GM23248 (cell line): ENCODE results near the gene ARL10. TPM values are rescaled to one million over a fixed set of nuclear protein-coding genes. Genes with fewer than 3 reads are reported as not detected.

Experiments used
- DNase-seq: peaks from one replicate; pipeline ENCODE4 v3.0.0-alpha.2; 2015
- H2AFZ ChIP-seq: fragments of 200-600 bp; sonication (generic); 2 replicates; pipeline ENCODE4 v1.6.1; 2016; ENCODE audit warnings: antibody characterized with exemption
- H3F3A ChIP-seq: fragments of 200-600 bp; sonication (generic); 2 replicates; pipeline ENCODE4 v1.6.1; 2016; ENCODE audit warnings: mild to moderate bottlenecking, antibody characterized with exemption, mixed run types; ENCODE audit not compliant: insufficient read depth
- H3K27ac ChIP-seq: fragments of 200-600 bp; sonication (generic); 2 replicates; pipeline ENCODE4 v1.5.1; 2016; ENCODE audit warnings: mild to moderate bottlenecking
- H3K27me3 ChIP-seq: fragments of 200-600 bp; sonication (generic); replicated peaks from 2 replicates; pipeline ENCODE4 v1.6.1; 2016; ENCODE audit warnings: mild to moderate bottlenecking; ENCODE audit not compliant: insufficient read depth
- H3K36me3 ChIP-seq: fragments of 200-600 bp; sonication (generic); 2 replicates; pipeline ENCODE4 v1.6.1; 2016; ENCODE audit warnings: low read depth, mild to moderate bottlenecking
- H3K4me1 ChIP-seq: fragments of 200-600 bp; sonication (generic); 2 replicates; pipeline ENCODE4 v1.6.1; 2016; ENCODE audit warnings: mild to moderate bottlenecking; ENCODE audit not compliant: insufficient read depth
- H3K4me2 ChIP-seq: fragments of 200-600 bp; sonication (generic); one replicate; pipeline ENCODE4 v1.6.1; 2016; ENCODE audit warnings: mild to moderate bottlenecking; ENCODE audit not compliant: unreplicated experiment
- H3K4me3 ChIP-seq: fragments of 200-600 bp; sonication (generic); 2 replicates; pipeline ENCODE4 v1.5.1; 2016; ENCODE audit warnings: mild to moderate bottlenecking
- H3K79me2 ChIP-seq: fragments of 200-600 bp; sonication (generic); 2 replicates; pipeline ENCODE4 v1.6.1; 2016; ENCODE audit warnings: mild to moderate bottlenecking; ENCODE audit not compliant: insufficient read depth
- H3K9ac ChIP-seq: fragments of 200-600 bp; sonication (generic); 2 replicates; pipeline ENCODE4 v1.6.1; 2016; ENCODE audit warnings: mild to moderate bottlenecking
- H3K9me2 ChIP-seq: fragments of 200-600 bp; sonication (generic); 2 replicates; pipeline ENCODE4 v1.6.1; 2016; ENCODE audit warnings: mixed run types, mild to moderate bottlenecking, moderate library complexity; ENCODE audit not compliant: insufficient read depth
- H3K9me3 ChIP-seq: fragments of 200-600 bp; sonication (generic); one replicate; pipeline ENCODE4 v1.6.1; 2017; ENCODE audit warnings: low read depth
- H4K20me1 ChIP-seq: fragments of 200-600 bp; sonication (generic); 2 replicates; pipeline ENCODE4 v1.6.0; 2016; ENCODE audit not compliant: insufficient read depth
- EZH2 ChIP-seq: fragments of 200-600 bp; sonication (generic); IDR thresholded peaks from 2 replicates; pipeline ENCODE4 v1.6.1; 2018; ENCODE audit warnings: antibody characterized with exemption, mild to moderate bottlenecking; ENCODE audit not compliant: insufficient read depth, poor library complexity, severe bottlenecking
- EZH2phosphoT487 ChIP-seq: fragments of 200-600 bp; sonication (generic); IDR thresholded peaks from 2 replicates; pipeline ENCODE4 v1.6.1; 2018; ENCODE audit warnings: antibody characterized with exemption, moderate library complexity, mild to moderate bottlenecking, low read depth; ENCODE audit not compliant: insufficient read depth
- WGBS, 2 experiments: methylation state at CpG; one replicate each; pipeline ENCODE4 v1.1.6; 2015 to 2017; ENCODE audit warnings: low lambda C conversion rate in 2 of 2, low coverage in 1 of 2; ENCODE audit errors: missing lambda C conversion rate in 2 of 2; 5-methylcytosine and 5-hydroxymethylcytosine counted together
- in situ Hi-C: fragments of 300-500 bp; cut with MboI; formaldehyde crosslinking; loops from 2 replicates; pipeline ENCODE4 v1.15.0; 2020
- polyA plus RNA-seq: library from polyadenylated mRNA; unstranded; fragments of >200 nt; fragmentation: Nextera tagmentation; extraction: Ambion mirVana; gene quantifications from 2 replicates; pipeline ENCODE4 v1.2.1, GENCODE V29; 2016
- total RNA-seq: library from RNA; depleted of rRNA; stranded (reverse); fragments of >200 nt; shearing (Covaris generic); gene quantifications from 2 replicates; pipeline ENCODE4 v1.2.3, GENCODE V29; 2014

Gene ARL10
- total and polyA plus RNA-seq, 2 experiments from 2014 or later, result 6.7 to 8.3 TPM

DNA sequence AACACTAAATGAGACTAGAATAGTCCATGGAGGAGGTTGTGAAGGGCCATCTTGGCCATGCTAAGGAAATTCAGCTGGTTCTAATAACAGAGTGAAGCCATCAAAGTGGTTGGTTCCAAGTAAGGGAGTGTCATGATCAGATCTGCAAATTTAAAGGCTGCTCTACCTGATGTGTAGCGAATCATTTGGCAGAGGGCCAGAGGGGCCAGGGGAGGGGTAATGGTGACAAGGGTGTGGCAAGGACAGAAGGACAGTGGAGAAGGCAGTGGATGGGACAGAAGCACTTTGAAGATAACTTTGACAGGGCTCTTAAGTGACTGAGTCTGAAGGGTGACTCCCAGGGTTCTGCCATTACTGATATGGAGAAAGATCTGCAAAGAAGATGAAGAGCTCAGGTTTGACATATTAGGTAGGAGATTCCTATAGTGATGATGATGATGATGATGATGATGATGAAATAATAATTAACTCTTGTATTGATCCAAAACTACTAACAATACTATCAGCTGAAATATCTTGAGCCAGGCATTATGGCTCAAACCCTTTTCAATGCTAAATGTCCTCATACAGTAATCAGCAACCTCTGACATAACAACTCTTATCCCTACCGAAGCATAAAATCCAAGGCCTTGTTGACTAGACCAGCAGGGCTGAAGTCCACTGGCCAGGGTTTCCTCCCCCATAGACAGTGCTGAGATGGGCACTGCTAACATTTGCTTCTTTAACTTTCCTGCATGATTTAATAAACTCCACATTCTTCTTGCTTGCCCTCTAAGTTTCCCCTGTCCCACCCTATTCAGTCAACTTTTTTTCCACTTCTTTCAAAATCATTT lies 23.7 kb upstream of the ARL10 start:
- H4K20me1 ChIP-seq, result no peaks in the 10 kb centered on the region
- H3K9me2 ChIP-seq, result no peaks in the 10 kb centered on the region
- no peak overlapping the region for H3K4me2 ChIP-seq
- H3K27me3 ChIP-seq, result no peaks in the 10 kb centered on the region
- no peak overlapping the region for H2AFZ ChIP-seq
- H3K27ac ChIP-seq, result no peak overlapping the region
- H3K4me3 ChIP-seq, result no peak overlapping the region
- 98 to 100% methylated on average over 2 of the region's 2 CpGs for whole genome bisulfite sequencing, 2 experiments
- H3K9ac ChIP-seq, result no peak overlapping the region
- no peak for TF ChIP-seq EZH2
- TF ChIP-seq EZH2phosphoT487, result no peak
- no peaks in the 10 kb centered on the region for H3K79me2 ChIP-seq
- H3K9me3 ChIP-seq, result no peaks in the 10 kb centered on the region
- H3K4me1 ChIP-seq, result no peaks in the 10 kb centered on the region
- in situ Hi-C loops, result loop anchor here (25.0 kb wide), 1 partner anchor 604 kb away; no protein-coding TSS in a partner anchor
- DNase-seq, result no peak
- H3F3A ChIP-seq, result peaks cover 32% of the 10 kb centered on the region
- H3K36me3 ChIP-seq, result peaks cover 20% of the 10 kb centered on the region

DNA sequence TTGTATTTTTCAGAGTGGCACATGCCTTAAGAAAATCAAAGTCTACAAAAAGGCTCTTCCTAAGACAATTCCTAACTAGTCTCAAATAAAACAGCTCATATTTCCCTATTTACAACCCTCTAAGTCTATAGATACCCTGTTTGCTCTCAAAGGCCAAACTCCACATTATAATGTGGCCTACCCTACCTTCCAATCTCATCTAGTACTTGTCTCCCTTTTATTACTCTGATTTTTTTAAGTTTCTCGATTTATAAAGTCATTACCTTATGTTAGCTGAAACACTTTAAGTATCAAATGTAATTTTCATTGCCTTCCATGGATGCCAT lies 23.2 kb upstream of the ARL10 start:
- 92 to 100% methylated on average over 1 of the region's 1 CpG for WGBS, 2 experiments
- no peak for DNase-seq
- Histone ChIP-seq H3K4me3 (no peak overlapping the region), H3K4me2 (no peak overlapping the region), H2AFZ (no peak overlapping the region), H3K27ac (no peak overlapping the region), H4K20me1 (no peaks in the 10 kb centered on the region), H3F3A (peaks cover 36% of the 10 kb centered on the region), H3K79me2 (no peaks in the 10 kb centered on the region), H3K9ac (no peak overlapping the region), H3K27me3 (no peaks in the 10 kb centered on the region), H3K4me1 (no peaks in the 10 kb centered on the region), H3K36me3 (peaks cover 26% of the 10 kb centered on the region), H3K9me2 (no peaks in the 10 kb centered on the region), H3K9me3 (no peaks in the 10 kb centered on the region)
- TF ChIP-seq EZH2phosphoT487 (no peak), EZH2 (no peak)
- in situ Hi-C loops, result loop anchor here (25.0 kb wide), 1 partner anchor 605 kb away; no protein-coding TSS in a partner anchor

DNA sequence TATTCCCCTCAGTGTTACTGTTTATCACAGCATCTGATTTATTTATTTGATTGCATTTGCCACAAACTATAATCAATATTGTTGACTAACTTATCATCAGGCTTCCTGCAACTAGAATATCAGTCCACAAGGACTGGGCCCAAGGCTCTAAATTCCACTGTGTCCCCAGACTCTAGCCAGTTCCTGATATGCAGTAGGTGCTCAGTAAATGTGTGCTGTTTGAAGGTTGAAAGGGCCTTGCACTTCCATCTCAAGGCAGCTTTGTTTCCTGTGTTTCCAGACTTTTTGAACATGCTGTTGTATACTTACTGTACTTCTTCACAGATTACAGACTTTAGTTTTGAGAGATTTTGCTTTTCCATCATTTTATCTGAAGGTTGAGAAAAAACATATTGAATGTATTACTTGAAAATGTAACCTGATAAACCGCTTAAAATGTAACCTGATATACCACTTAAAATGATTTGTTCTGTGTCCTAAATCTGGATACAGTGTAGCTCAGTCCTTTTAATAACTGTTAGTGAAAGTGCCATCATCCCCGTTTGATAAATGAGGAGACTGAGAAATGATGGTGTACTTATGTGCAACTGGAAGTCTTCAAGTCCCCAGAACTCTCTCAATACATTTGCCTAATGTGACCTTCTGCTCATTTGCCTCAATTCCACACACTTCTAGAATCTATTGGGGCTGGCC lies 22.4 kb upstream of the ARL10 start:
- Histone ChIP-seq H3K9me2 (no peaks in the 10 kb centered on the region), H3K9ac (no peak overlapping the region), H3F3A (peaks cover 36% of the 10 kb centered on the region), H3K27me3 (no peaks in the 10 kb centered on the region), H3K36me3 (peaks cover 34% of the 10 kb centered on the region), H3K9me3 (no peaks in the 10 kb centered on the region), H3K79me2 (no peaks in the 10 kb centered on the region), H4K20me1 (no peaks in the 10 kb centered on the region), H3K27ac (no peak overlapping the region), H2AFZ (no peak overlapping the region), H3K4me2 (no peak overlapping the region), H3K4me3 (no peak overlapping the region), H3K4me1 (no peaks in the 10 kb centered on the region)
- in situ Hi-C loops, result loop anchor here (25.0 kb wide), 1 partner anchor 606 kb away; no protein-coding TSS in a partner anchor
- TF ChIP-seq EZH2phosphoT487 (no peak), EZH2 (no peak)
- no peak for DNase-seq
- WGBS, 2 experiments, result 47 to 56% methylated on average over 2 of the region's 2 CpGs

DNA sequence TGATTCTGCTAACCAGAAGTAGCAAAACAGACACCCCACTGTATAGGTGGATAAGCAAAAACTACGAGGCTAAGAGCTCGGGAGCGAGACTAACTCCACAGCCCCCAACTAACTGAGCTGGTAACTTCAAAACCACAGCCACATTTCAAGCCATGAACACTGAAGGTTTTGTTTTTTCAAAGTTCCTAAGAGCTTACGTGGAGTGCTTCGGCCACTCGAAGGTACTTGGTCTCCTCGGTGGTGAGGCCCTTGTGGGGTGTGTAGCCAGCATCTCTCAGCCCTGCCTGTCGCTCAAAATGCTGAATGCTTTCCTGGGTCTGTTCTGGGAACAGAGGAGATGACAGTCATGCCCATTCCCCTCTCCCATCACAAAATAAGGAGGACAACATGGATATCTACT lies 14.9 kb upstream of the ARL10 start:
- in situ Hi-C loops, result no loop called here
- Histone ChIP-seq H3K4me3 (no peak overlapping the region), H3K79me2 (peaks cover 69% of the 10 kb centered on the region), H2AFZ (no peak overlapping the region), H3K4me2 (no peak overlapping the region), H3K9ac (no peak overlapping the region), H3K36me3 (peaks cover 80% of the 10 kb centered on the region), H3K4me1 (no peaks in the 10 kb centered on the region), H3K27me3 (no peaks in the 10 kb centered on the region), H3K9me3 (no peaks in the 10 kb centered on the region), H4K20me1 (peaks cover 18% of the 10 kb centered on the region; the same call in 1 of the 2 replicates), H3K9me2 (no peaks in the 10 kb centered on the region), H3F3A (0 out of 2 replicates have a peak, but pooled peaks cover 13% of the 10 kb centered on the region), H3K27ac (no peak overlapping the region)
- DNase-seq, result no peak
- no peak for TF ChIP-seq EZH2phosphoT487
- no peak for TF ChIP-seq EZH2
- 96 to 97% methylated on average over 8 of the region's 8 CpGs for WGBS, 2 experiments
